Stimulated activated CD4-positive, alpha-beta T cell treated with anti-CD3 and anti-CD28 coated beads, Interleukin-4, amount 100 ng/mL, for 48 hours (primary cell): ENCODE results near the gene NXPE2.
"Not testable (repeated sequence)": the region's sequence is repeated elsewhere in the genome, so short reads cannot be mapped to it uniquely, and the experiment has no call there.

Experiments used
- DNase-seq, 2 donors: peaks; one replicate each; pipeline ENCODE4 v3.0.0-alpha.2; 2020; ENCODE audit warnings: low read depth in 2 of 2

The NXPE2 gene

GRCh38 chr11:114678125-114679036, at the start of gene NXPE2:
Gene NXPE2, plus strand, starts transcription at chr11:114678527. Its CDS starts 49 bp downstream, at chr11:114678576.
- DNase-seq, result no peak

GRCh38 chr11:114631445-114631965, 46.8 kb upstream of the NXPE2 start:
- DNase-seq, result not testable (repeated sequence)

GRCh38 chr11:114639440-114639839, 38.9 kb upstream of the NXPE2 start:
- not testable (repeated sequence) for DNase-seq

- DNase-seq, result no peak
Observed at GRCh38 chr11:114650661-114651060, 27.7 kb upstream of the NXPE2 start.

GRCh38 chr11:114651145-114651718, 27.1 kb upstream of the NXPE2 start:
- DNase-seq, result no peak

- DNase-seq, result no peak
Observed at GRCh38 chr11:114653148-114653547, 25.2 kb upstream of the NXPE2 start.

GRCh38 chr11:114664641-114665040, 13.7 kb upstream of the NXPE2 start:
- no peak for DNase-seq

GRCh38 chr11:114666760-114667159, 11.6 kb upstream of the NXPE2 start:
- DNase-seq, result no peak

GRCh38 chr11:114668109-114668508, 10.2 kb upstream of the NXPE2 start:
- no peak for DNase-seq

- DNase-seq, result no peak
Observed at GRCh38 chr11:114673661-114674060, 4.7 kb upstream of the NXPE2 start.

- DNase-seq, result no peak
Observed at GRCh38 chr11:114679505-114679904, 1.2 kb downstream of the NXPE2 start.

GRCh38 chr11:114683007-114683406, 4.7 kb downstream of the NXPE2 start:
- no peak for DNase-seq

- DNase-seq, result no peak
Observed at GRCh38 chr11:114684636-114685035, 6.3 kb downstream of the NXPE2 start.

- DNase-seq, result no peak
Observed at GRCh38 chr11:114685097-114685496, 6.8 kb downstream of the NXPE2 start.

GRCh38 chr11:114705280-114706024, 27.1 kb downstream of the NXPE2 start:
- no peak for DNase-seq

- DNase-seq, result no peak
Observed at GRCh38 chr11:114709960-114710359, 31.6 kb downstream of the NXPE2 start.

GRCh38 chr11:114713756-114714155, 35.4 kb downstream of the NXPE2 start:
- no peak for DNase-seq

GRCh38 chr11:114719562-114719961, 41.2 kb downstream of the NXPE2 start:
- DNase-seq, result no peak

- no peak for DNase-seq
Observed at GRCh38 chr11:114724916-114725524, 46.7 kb downstream of the NXPE2 start.

GRCh38 chr11:114725623-114726022, 47.3 kb downstream of the NXPE2 start:
- no peak for DNase-seq

- no peak for DNase-seq
Observed at GRCh38 chr11:114736806-114737205, 58.5 kb downstream of the NXPE2 start.

GRCh38 chr11:114738954-114739353, 60.6 kb downstream of the NXPE2 start:
- peak; percentile 13 to 19 for DNase-seq
